Neural cell (in vitro differentiated cells): Measurements from ENCODE around the gene IKZF1.

Experiments used
- EP300 ChIP-seq: fragments of 450-650 bp; conservative IDR thresholded peaks from 2 replicates; pipeline ENCODE4 v1.6.1; 2014; ENCODE audit warnings: antibody characterized with exemption, mild to moderate bottlenecking, moderate library complexity; ENCODE audit not compliant: poor library complexity, severe bottlenecking
- EZH2 ChIP-seq: fragments of 200-600, 300-800 bp; shearing (Covaris generic), sonication (generic); IDR thresholded peaks from 2 replicates; pipeline ENCODE4 v1.6.1; 2014; ENCODE audit warnings: antibody characterized with exemption, low read length, borderline replicate concordance, mild to moderate bottlenecking; ENCODE audit not compliant: insufficient read depth, poor library complexity, severe bottlenecking
- POLR2AphosphoS5 ChIP-seq: IDR thresholded peaks from 2 replicates; pipeline ENCODE4 v1.6.1; 2012
- TAF1 ChIP-seq: IDR thresholded peaks from 2 replicates; pipeline ENCODE4 v1.6.1; 2012; ENCODE audit warnings: low read depth
- TF ChIP-seq, protein P1 (sequence below): fragments of 450-650 bp; IDR thresholded peaks from 2 replicates; pipeline ENCODE4 v1.5.1; 2014; ENCODE audit warnings: antibody characterized with exemption, mild to moderate bottlenecking, moderate library complexity; ENCODE audit not compliant: poor library complexity, severe bottlenecking
- TF ChIP-seq, protein P2 (sequence below): IDR thresholded peaks from 2 replicates; pipeline ENCODE4 v1.6.1; 2012; ENCODE audit warnings: borderline replicate concordance

DNA sequence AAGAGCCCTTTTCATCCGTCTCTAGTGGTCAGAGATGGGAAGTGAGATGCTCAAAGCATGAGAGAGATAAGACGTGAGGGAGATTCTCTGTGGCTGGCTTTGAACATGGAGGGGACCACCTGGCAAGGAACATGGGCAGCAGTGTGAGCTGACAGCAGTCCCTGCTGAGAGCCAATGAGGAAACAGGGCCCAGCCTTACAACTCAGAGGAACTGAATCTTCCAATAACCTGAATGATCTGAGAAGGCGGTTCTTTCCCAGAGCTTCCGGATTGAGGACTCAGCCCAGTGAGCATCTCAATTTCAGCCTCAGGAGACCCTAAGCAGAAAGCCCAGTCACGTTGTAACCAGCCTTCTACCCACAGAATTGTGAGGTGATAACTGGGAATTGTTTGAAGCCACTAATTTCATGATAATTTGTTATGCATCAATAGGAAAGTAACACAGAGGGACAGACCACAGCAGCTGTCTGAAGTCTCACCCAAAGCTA, 33.9 kb upstream of the IKZF1 start:
- TF ChIP-seq, protein P1, sequence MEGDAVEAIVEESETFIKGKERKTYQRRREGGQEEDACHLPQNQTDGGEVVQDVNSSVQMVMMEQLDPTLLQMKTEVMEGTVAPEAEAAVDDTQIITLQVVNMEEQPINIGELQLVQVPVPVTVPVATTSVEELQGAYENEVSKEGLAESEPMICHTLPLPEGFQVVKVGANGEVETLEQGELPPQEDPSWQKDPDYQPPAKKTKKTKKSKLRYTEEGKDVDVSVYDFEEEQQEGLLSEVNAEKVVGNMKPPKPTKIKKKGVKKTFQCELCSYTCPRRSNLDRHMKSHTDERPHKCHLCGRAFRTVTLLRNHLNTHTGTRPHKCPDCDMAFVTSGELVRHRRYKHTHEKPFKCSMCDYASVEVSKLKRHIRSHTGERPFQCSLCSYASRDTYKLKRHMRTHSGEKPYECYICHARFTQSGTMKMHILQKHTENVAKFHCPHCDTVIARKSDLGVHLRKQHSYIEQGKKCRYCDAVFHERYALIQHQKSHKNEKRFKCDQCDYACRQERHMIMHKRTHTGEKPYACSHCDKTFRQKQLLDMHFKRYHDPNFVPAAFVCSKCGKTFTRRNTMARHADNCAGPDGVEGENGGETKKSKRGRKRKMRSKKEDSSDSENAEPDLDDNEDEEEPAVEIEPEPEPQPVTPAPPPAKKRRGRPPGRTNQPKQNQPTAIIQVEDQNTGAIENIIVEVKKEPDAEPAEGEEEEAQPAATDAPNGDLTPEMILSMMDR: no peak
- TF ChIP-seq EP300: no peak
- TF ChIP-seq EZH2: no peak
- TF ChIP-seq TAF1: no peak
- TF ChIP-seq, protein P2, sequence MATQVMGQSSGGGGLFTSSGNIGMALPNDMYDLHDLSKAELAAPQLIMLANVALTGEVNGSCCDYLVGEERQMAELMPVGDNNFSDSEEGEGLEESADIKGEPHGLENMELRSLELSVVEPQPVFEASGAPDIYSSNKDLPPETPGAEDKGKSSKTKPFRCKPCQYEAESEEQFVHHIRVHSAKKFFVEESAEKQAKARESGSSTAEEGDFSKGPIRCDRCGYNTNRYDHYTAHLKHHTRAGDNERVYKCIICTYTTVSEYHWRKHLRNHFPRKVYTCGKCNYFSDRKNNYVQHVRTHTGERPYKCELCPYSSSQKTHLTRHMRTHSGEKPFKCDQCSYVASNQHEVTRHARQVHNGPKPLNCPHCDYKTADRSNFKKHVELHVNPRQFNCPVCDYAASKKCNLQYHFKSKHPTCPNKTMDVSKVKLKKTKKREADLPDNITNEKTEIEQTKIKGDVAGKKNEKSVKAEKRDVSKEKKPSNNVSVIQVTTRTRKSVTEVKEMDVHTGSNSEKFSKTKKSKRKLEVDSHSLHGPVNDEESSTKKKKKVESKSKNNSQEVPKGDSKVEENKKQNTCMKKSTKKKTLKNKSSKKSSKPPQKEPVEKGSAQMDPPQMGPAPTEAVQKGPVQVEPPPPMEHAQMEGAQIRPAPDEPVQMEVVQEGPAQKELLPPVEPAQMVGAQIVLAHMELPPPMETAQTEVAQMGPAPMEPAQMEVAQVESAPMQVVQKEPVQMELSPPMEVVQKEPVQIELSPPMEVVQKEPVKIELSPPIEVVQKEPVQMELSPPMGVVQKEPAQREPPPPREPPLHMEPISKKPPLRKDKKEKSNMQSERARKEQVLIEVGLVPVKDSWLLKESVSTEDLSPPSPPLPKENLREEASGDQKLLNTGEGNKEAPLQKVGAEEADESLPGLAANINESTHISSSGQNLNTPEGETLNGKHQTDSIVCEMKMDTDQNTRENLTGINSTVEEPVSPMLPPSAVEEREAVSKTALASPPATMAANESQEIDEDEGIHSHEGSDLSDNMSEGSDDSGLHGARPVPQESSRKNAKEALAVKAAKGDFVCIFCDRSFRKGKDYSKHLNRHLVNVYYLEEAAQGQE: no peak
- TF ChIP-seq POLR2AphosphoS5: no peak
